Kidney glomerular epithelial cell (primary cell): Measurements from ENCODE around the gene PLA2G5.
"Not testable (repeated sequence)": the region's sequence is repeated elsewhere in the genome, so short reads cannot be mapped to it uniquely, and the experiment has no call there.

ENCODE experiments used
- DNase-seq: peaks from one replicate; lab custom pipeline; 2025; lab: John Stamatoyannopoulos, UW

The PLA2G5 gene

DNA sequence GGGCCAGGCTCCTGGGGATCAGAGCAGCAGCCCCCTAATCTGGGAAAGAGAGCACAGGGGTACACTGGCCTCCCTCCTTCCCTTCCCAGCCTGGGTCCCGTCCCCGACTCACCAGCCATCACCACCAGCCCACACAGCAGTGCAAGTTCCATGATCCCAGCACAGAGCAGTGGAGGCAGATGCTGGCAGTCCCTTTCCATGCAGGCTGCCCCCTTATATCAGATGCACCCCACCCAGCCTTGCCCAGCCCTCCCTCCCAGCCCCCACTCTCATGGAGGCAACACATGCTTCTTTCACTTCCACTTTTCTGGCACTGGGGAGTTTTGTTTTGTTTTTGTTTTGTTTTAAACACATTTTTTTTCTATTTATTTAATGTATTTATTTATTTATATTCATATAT lies 49.4 kb downstream of the PLA2G5 start, which contains the start of gene PLA2G2D:
Gene PLA2G2D (minus strand): TSS at position 190 of the 400 bp plus-strand sequence. CDS start 38 bp downstream, at position 152.
- DNase-seq = no peak

DNA sequence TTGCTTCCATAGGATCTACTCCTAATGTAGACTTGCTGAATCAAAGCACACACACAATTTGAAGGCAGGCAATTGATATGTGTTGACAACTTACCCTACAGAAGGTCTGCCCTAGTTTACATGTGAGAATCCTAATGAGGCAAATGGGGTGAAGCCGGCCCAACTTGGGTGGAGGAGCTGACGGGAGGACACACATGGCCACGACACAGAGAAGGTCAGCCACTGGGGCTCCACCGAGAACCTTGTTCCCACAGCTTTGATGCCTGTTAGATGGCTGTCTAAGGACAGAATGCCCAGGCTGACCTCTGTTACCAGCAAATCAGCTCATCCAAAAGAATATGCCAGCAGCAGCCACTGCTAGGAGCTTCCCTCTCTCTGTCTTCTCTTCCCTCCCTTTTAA lies 50.8 kb downstream of the PLA2G5 start:
- no peak for DNase-seq

DNA sequence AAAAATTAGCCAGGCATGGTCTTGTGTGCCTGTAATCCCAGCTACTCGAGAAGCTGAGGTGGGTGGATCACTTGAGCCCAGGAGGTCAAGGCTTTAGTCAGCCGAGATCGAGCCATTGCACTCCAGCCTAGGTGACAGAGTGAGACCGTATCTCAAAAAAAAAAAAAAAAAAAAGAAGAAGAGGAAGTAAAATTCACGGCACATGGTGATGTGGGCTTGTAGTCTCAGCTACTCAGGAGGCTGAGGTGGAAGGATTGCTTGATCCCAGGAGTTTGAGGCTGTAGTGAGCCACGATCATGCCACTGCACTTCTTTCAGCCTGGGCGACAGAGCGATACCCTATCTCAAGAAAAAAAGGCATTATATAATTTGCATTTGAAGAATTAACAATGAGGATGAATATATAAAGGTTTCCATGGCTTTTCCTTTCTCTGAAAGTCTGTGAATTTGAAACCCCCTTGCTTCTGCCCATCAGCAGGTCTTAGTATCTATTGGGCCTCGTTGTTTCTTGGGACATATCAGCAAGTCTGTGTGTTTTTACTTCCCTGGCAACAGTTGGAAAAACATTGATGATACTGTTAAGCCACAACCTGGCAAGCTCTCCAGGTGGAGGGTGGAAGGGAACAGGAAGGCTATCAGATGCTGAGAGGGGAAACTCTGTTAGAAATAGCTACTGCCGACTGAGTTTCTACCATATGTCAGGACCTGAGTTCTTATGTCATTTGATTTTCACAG lies 53.9 kb downstream of the PLA2G5 start:
- no peak for DNase-seq

DNA sequence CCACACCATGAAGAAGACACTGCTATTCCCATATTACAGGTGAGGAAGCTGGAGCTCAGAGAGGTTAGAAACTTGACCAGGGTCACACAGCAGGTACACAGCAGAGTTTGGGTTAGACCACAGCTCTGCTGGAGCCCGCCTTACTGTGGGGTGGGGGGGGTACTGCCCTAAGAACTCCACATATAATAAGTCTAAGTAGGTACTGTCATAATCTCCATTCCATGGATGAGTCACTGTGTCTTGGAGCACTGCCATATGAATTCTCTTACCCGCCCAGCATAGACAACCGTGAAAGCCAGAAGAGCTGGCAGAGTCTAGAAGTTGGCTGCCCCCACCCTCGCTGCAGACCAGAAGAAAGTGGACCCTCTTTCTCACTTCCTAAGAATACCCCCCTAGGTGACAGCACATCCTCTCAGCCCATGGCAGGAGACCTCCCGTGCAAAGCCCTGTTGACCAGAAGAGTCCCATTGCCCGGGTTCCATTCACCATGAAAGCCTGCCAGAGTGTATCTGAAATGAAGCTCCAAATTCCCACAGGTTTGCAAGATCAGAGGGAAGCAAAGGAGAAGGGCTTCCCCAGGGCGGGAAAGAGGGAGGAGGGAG lies 54.6 kb downstream of the PLA2G5 start:
- DNase-seq = peak; percentile 81

DNA sequence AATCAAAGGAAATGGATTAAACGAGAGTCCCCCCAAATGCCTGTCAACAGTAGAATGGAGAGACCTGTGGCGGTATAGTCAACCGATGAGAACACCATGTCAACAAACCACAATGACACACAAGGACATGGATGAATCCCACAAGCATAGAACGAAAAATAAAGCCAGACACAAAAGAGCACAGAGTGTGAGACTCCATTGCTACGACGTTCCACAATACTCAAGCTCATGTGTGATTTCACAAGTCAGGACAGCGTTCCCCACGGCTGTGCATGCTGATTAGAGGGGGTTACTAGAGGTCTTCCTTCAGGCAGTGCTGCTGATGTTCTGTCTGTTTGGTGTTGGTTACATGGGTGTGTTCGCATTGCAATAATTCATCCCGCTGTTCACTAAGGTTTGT lies 55.1 kb downstream of the PLA2G5 start:
- no peak for DNase-seq

DNA sequence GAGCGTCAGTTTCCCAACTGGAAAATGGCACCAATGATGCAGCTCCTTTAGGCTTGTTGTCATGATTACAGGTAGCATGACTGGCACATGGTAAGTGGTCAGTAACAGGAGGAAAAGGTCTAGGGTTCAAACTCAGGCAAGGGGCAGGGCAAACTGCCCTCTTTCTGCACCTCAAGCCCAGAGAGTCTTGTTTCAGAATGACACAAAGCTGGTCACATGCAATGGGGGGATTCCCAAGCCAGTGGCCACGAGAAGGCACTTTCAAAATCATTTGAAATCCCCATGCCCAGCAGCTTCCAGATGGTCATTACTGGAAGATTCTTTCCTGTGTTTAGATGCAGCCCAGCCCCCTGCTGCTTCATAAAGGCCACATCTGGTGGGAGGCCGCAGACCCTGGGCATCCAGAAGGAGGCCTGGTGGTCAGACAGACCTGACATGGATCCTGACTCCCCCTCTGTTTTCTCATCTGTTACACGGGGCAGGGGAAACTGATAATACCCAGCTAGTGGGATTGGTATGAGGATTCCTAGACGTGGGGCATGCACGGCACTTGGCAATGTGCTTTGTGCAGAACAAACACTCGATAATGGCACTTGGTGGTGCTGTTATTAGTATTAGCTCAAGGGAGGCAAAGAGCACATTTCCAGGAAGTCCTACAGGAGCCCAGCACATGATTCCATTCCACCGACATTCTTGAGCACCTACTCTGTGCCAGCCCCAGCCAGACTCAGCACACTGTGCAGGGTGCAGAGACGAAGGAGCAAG lies 56.2 kb downstream of the PLA2G5 start:
- DNase-seq = no peak

DNA sequence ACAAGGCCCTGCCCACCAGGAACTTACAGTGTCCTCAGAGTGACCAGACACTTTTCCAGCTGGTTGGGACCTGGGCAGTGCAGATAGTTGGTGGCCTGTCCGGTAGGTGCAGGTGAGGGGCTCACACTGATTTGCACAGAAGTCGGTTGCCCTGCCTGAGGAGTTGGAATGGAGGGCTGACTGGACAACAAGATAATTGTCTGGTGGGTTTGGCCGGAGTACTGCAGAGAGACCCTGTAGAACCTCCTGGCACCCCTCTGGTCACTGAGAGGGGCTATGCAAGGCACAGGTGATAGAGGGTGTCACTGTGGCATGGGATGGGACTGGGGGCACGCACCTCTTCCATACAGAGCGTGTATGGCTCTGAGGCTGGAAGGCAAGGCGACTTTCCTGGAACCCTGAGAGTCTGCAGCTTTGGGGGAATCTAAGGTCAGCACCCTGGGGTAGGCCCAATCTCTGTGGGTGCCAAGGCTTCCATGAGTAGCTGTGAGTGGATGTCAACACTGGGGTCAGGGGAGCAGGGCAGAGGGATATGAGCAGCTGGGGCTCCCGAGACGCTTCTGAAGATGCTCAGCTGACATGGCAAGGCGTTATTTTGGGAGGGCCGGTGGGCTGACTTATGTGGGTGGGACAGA lies 56.9 kb downstream of the PLA2G5 start:
- DNase-seq = no peak

DNA sequence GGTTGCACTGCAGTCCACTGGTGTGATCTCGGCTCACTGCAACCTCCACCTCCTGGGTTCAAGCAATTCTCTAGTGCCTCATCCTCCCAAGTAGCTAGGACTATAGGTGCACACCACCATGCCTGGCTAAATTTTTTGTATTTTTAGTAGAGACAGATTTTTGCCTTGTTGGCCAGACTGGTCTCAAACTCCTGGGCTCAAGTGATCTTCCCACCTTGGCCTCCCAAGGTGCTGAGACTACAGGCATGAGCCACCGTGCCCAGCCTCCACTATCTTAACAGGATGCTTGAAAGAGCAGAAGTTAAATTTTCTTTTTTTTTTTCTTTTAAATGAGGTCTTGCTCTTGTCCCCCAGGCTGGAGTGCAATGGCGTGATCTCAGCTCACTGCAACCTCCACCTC lies 60.5 kb downstream of the PLA2G5 start:
- DNase-seq = not testable (repeated sequence)

DNA sequence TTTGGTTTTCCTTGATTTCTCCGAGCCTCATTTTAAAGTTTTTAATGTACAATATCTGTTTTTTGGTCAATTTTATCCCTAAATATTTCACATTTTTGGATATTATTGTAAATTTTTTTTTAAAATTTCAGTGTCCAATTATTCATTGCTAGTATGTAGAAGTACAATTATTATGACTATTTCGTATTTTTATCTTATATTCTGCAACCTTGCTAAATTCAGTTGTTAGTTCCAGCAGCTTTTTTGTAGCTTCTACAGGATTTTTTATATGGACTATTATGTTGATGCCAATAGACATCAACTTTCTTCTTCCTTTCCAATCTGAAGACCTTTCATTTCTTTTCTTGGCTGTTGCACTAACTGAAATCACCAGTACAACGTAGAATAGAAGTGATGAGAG lies 65.0 kb downstream of the PLA2G5 start:
- no peak for DNase-seq

DNA sequence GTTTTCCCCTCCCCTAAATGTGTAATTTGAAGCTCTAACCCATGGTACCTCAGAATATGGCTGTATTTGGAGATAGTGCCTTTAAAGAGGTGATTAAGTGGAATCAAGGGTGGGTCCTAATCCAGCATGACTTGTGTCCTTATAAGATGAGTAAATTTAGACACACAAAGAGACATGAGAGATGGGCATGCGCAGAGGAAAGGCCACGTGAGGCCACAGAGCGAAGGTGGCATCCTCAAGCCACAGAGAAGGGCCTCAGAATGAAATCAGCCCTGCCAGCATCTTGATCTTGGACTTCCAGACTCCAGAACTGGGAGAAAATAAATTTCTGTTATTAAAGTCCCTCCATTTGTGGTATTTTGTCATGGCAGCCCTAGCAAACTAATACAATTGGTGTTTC lies 66.3 kb downstream of the PLA2G5 start:
- no peak for DNase-seq

DNA sequence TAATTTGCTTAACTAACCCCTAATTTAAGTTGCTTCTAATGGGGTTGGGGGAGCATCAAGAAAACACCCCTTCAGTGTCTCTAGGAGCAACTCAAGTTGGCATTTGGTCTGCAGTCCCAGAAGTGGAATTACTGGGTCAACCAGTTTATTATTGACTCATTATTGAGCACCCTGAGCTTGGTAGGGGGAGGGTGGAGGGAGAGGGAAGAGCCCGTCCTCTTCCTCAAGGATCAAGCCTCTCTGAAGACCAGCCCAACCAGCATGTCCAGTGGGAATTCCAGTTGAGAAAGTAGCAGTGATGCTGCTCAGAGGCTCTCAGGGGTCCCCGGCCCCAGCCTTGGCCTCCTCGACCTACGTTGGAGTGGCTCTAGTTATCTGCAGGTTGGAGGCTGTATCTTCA lies 67.1 kb downstream of the PLA2G5 start:
- no peak for DNase-seq

DNA sequence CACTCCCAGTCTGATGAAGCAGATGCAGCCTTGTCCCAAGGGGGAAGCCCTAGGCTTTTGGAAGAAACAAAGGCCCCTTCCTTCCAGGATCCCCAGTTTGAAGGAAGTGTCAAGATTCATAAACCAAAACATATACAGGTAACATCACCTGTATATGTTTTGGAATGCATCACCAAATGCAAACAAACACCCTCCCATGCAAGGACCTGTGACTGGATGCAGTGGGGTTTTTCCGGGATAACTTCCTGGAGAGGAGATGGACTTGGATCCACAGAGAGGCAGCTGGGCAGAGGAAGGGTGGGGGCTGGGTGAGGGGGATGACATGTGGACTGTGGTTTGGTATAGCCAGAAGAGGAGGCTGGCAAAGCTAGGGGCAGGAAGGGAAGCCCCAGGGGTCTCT lies 67.6 kb downstream of the PLA2G5 start:
- DNase-seq = no peak

DNA sequence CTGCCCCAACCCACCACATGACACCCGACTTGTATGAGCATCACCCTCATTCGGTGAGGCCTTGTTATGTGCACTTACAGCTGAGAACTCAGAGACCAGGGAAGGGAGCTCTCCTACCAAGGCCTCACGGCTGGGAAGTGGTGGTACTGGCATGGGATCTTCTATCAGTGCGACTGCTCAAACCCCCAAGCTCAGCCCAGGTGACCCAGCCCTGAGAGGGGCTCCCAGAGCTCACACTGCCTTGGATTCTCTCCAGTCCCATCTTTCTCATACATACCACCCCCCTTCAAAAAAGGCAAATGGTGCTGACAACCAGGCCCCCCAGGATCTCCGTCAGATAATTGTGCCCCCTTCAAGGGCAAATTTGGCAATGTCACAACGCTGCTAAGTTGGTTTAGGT lies 68.4 kb downstream of the PLA2G5 start:
- no peak for DNase-seq

DNA sequence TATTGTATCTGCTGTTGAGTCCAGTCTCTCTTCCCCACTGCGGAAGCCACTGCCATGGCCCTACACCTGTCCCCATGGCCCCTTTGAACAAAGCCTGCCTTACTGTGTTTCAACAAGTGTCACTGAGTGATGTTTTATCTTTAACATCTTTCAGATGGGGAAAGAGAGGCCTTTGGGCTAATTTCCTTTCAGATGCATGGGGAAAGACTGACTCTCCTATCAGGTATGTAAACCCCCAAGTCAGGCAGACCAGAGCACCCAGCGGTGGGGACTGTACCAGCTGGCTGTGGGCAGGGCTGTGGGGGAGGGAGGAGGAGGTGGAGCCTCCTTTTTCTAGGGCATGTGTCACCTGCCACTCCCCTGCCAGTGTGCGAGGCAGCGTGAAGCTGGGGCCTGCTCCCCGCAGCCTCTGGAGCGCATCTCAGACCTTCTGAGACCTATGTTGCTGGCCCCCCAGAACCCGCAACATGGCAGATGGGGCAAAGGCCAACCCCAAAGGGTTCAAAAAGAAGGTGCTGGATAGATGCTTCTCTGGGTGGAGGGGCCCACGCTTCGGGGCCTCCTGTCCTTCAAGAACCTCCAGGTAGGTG lies 69.1 kb downstream of the PLA2G5 start, which contains the start of gene PLA2G2F:
Gene PLA2G2F (plus strand): TSS at position 363 of the 590 bp plus-strand sequence. CDS start 105 bp downstream, at position 468.
- DNase-seq = no peak

DNA sequence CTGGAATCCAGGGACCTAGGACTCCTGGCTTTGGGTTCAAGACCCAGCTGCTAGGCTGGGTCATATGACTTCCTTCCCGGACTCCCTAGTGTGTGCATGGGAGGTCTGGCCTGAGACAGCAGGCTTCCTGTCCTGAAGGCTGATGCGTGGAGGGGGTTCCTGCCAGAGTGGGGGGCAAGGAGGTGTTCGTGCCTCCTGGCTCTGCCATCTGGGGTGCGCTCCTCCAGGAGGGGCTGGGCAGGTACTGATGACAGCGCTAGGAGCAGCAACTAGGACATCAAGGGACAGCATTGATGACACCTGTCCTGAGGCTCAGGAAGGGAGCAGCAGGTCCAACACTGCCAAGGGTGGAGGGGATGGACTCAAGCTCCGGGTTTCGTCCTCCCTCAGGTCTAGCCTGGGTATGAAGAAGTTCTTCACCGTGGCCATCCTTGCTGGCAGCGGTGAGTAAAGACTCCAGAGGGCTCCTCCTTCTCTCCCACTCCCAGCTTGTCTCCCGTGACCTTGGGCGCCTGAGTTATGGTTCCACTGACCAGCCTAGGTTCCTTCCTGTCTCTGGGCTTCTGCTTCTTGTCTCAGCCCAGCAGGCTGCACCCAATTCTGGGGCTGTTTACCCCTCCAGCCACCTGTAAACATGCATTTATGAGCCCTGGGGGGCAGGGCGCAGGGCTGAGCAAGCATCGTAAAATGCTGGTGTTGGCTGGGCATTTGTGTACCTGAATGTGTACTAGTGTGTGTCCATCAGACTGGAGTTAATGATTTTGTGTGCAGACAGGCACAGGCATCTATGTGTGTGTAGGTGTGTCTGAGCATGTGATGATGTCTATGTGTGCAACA lies 70.0 kb downstream of the PLA2G5 start:
- no peak for DNase-seq

DNA sequence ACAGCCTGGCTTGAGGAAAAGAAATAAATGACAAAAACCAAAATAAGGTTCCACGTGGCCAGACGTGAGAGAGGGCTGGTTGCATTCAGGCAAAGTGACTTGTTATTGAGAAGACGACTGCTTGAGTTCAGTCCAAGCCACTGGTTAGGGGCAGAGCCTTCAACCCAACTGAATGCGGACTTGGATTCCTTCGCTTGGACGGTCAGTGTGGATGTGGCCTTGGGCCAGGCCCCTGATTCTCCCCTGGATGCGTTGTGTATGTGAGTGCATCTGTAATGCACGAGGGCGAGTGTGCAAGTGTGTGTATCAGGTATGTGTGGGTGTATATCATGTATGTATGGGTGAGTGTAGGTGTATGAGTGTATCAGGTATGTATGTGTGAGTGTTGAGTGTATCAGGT lies 71.0 kb downstream of the PLA2G5 start:
- no peak for DNase-seq

DNA sequence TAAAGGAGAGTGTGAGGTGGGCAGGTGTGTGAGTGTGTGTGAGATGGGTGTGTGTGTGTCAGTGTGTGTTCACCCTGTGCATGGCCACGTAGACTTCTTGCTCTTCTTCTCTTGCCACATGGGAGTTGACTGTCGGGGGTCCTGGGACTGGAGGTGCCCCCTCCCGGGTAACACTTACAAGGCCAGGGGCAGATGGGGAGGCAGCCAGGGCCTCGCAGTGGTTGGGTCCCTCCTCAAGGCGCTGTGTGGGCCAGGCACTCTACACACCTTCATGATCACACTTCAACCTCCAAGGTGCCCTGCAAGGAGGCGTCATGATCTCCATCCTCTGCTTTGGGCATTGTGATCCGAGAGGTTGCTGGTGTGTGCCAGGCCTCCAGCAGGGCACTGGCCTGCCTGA lies 71.5 kb downstream of the PLA2G5 start:
- DNase-seq = no peak
